HepG2 (cell line): ENCODE measurements around the gene IFI30. TPM values are rescaled to one million over a fixed set of nuclear protein-coding genes. Genes with fewer than 3 reads are reported as not detected.

Source experiments
- ATAC-seq: fragments of 200-7000 bp; cut with Tn5 transposase; 3 replicates; pipeline ENCODE4 v1.9.1; 2020; ENCODE audit warnings: mild to moderate bottlenecking, moderate library complexity
- BruUV-seq: library from RNA; stranded (reverse); fragments of 400-500 nt; replicated peaks from 2 replicates; lab custom pipeline; 2021; lab: Mats Ljungman, UMichigan
- CTCF ChIA-PET: fragments of 300-600 bp; formaldehyde crosslinking; extraction: SDS; loops from one replicate; lab custom pipeline; 2021; ENCODE audit warnings: low total read pairs, inconsistent platforms, low intra/inter-chr PET ratio; lab: Yijun Ruan, JAX
- POLR2A ChIA-PET: fragments of 350-600 bp; sonication (Branson Sonifier 250); formaldehyde crosslinking; loops from one replicate; lab custom pipeline; 2020; ENCODE audit warnings: antibody characterized with exemption, inconsistent platforms; lab: Yijun Ruan, JAX
- DNase-seq: peaks from one replicate; pipeline ENCODE4 v3.0.0-alpha.2; 2015; ENCODE audit warnings: low spot score
- FAIRE-seq: peaks from 3 replicates; lab custom pipeline; 2011; peaks lifted over from hg19 to GRCh38; lab: Jason Lieb, UNC
- H2AFZ ChIP-seq: one replicate; pipeline ENCODE4 v1.6.1; 2011; ENCODE audit warnings: low read length, inconsistent platforms
- H3K27ac ChIP-seq: fragments of 300-600 bp; 3 replicates; pipeline ENCODE4 v1.8.0; 2011; ENCODE audit warnings: mixed run types, mild to moderate bottlenecking, mixed read lengths, low read length, inconsistent platforms; ENCODE audit not compliant: insufficient read depth; ENCODE audit errors: extremely low read length
- H3K27me3 ChIP-seq, 2 experiments: fragments of 200-600 bp in 1 of 2; 2 replicates in 1 of 2; 3 replicates in 1 of 2; pipeline versions ENCODE4 v1.6.0 to v1.8.0; 2011; ENCODE audit warnings: low read length in 2 of 2, mild to moderate bottlenecking in 2 of 2, moderate library complexity in 2 of 2, inconsistent platforms in 1 of 2; ENCODE audit not compliant: insufficient read depth in 2 of 2, control insufficient read depth in 1 of 2
- H3K36me3 ChIP-seq, 2 experiments: fragments of 200-600 bp in 1 of 2; replicated peaks in 1 of 2; 2 replicates in 1 of 2; 3 replicates in 1 of 2; pipeline versions ENCODE4 v1.5.1 to v1.8.0; 2011; ENCODE audit warnings: low read length in 2 of 2, inconsistent platforms in 1 of 2; ENCODE audit not compliant: insufficient read depth in 2 of 2, control insufficient read depth in 1 of 2
- H3K4me1 ChIP-seq: 2 replicates; pipeline ENCODE4 v1.5.1; 2012; ENCODE audit warnings: low read length, inconsistent platforms; ENCODE audit not compliant: insufficient read depth
- H3K4me2 ChIP-seq: 2 replicates; pipeline ENCODE4 v1.6.0; 2011; ENCODE audit warnings: low read depth, low read length, inconsistent platforms
- H3K4me3 ChIP-seq, 3 experiments: fragments of 200-600 bp in 1 of 3; sonication (generic), shearing (Covaris generic) in 1 of 3; replicated peaks in 1 of 3; 2 replicates each; pipeline ENCODE4 v1.5.1; 2011 to 2016; ENCODE audit warnings: low read length in 3 of 3, inconsistent platforms in 2 of 3, low read depth in 2 of 3, mild to moderate bottlenecking in 2 of 3, control low read depth in 1 of 3, mixed read lengths in 1 of 3; ENCODE audit not compliant: insufficient read depth in 1 of 3
- H3K79me2 ChIP-seq: one replicate; pipeline ENCODE4 v1.6.1; 2011; ENCODE audit warnings: low read length, inconsistent platforms; ENCODE audit not compliant: insufficient read depth
- H3K9ac ChIP-seq: 2 replicates; pipeline ENCODE4 v1.6.0; 2011; ENCODE audit warnings: mild to moderate bottlenecking, low read depth, low read length, inconsistent platforms; ENCODE audit not compliant: insufficient read depth
- H3K9me3 ChIP-seq: 2 replicates; pipeline ENCODE4 v1.5.1; 2012; ENCODE audit warnings: mild to moderate bottlenecking, low read length
- H4K20me1 ChIP-seq: 2 replicates; pipeline ENCODE4 v1.6.0; 2011; ENCODE audit warnings: inconsistent platforms, mild to moderate bottlenecking, low read length, moderate library complexity; ENCODE audit not compliant: insufficient read depth
- ARNT2 ChIP-seq: sonication (generic); formaldehyde crosslinking; IDR thresholded peaks from 2 replicates; pipeline ENCODE4 v1.8.0; 2022; ENCODE audit warnings: mild to moderate bottlenecking, low read depth, missing genetic modification reagents, moderate library complexity
- FOXP1 ChIP-seq, 2 experiments: fragments of 450-650 bp in 1 of 2; IDR thresholded peaks; 2 replicates each; pipeline ENCODE4 v1.6.1; 2017 to 2018; ENCODE audit warnings: antibody characterized with exemption in 1 of 2
- MAFK ChIP-seq, 2 experiments: IDR thresholded peaks in 1 of 2; conservative IDR thresholded peaks in 1 of 2; 2 replicates each; pipeline ENCODE4 v1.6.1; 2011; ENCODE audit warnings: improper control_type of control experiment in 2 of 2, low read length in 2 of 2
- PCBP1 ChIP-seq: fragments of 200-400 bp; formaldehyde crosslinking; IDR thresholded peaks from 2 replicates; pipeline ENCODE4 v1.6.1; 2017; ENCODE audit warnings: mild to moderate bottlenecking, low read depth, low read length, borderline replicate concordance
- PRMT3 ChIP-seq: sonication (generic); formaldehyde crosslinking; IDR thresholded peaks from 2 replicates; pipeline ENCODE4 v1.8.1; 2022; ENCODE audit warnings: low read depth, mild to moderate bottlenecking, moderate library complexity, missing genetic modification reagents, borderline replicate concordance
- ZFP41 ChIP-seq: sonication (generic); formaldehyde crosslinking; IDR thresholded peaks from 2 replicates; pipeline ENCODE4 v1.4.0; 2020; ENCODE audit warnings: mild to moderate bottlenecking, missing genetic modification reagents, borderline replicate concordance
- ZNF773 ChIP-seq: sonication (generic); formaldehyde crosslinking; IDR thresholded peaks from 2 replicates; pipeline ENCODE4 v1.4.0; 2020; ENCODE audit warnings: missing genetic modification reagents, borderline replicate concordance
- WGBS: methylation state at CpG from one replicate; pipeline ENCODE4 v1.1.6; 2017; ENCODE audit warnings: low lambda C conversion rate; 5-methylcytosine and 5-hydroxymethylcytosine counted together
- in situ Hi-C: cut with HindIII; loops from 2 replicates; pipeline ENCODE4 v1.10.0; 2017; ENCODE audit warnings: low pct_unique_long_range_greater_than_20kb; ENCODE audit not compliant: extremely low pct_ligation_motif_present
- intact Hi-C: fragments of 100-400 bp; cut with micrococcal nuclease; formaldehyde crosslinking; loops from one replicate; pipeline ENCODE4 v1.10.0; 2022; ENCODE audit not compliant: unreplicated experiment
- polyA plus RNA-seq, 8 experiments: library from polyadenylated mRNA; depleted of rRNA in 3 of 8; stranded (reverse) in 7 of 8; unstranded in 1 of 8; fragments of >200 nt; fragmentation: Illumina TruSeq in 4 of 8; extraction: Trizol in 4 of 8; gene quantifications; 2 replicates each; pipeline versions ENCODE4 v1.2.1 to v1.2.3, GENCODE V29; 2011 to 2016; ENCODE audit warnings: low read depth in 4 of 8, missing spikeins in 1 of 8, mixed read lengths in 1 of 8; ENCODE audit not compliant: insufficient read depth in 1 of 8
- total RNA-seq, 5 experiments: library from RNA; depleted of rRNA; stranded (reverse); fragments of >200 nt; fragmentation: Illumina TruSeq; extraction: Trizol; gene quantifications; 2 replicates each; pipeline ENCODE4 v1.2.3, GENCODE V29; 2016; ENCODE audit warnings: low read depth in 1 of 5

IFI30 gene
- total and polyA plus RNA-seq, 2 of the 13 experiments (the other 11 are each of a cell fraction or from before 2014, with no cell fraction given) = 25.0 to 79.4 TPM

GRCh38 chr19:18173054-18173571 lies 500 bp upstream of the IFI30 start:
- intact Hi-C loops (no loop called here), in situ Hi-C loops (loop anchor here (10.0 kb wide), 1 partner anchor 168 kb away; the partner anchor contains the start of gene ARRDC2)
- FAIRE-seq (no peak), DNase-seq (no peak), ATAC-seq (no peak)
- CTCF ChIA-PET = no interaction called here
- Histone ChIP-seq H3K4me1 (peaks cover 14% of the 10 kb centered on the region), H3K27ac (peak overlapping the region; percentile 62), H3K79me2 (no peaks in the 10 kb centered on the region), H2AFZ (no peak overlapping the region), H3K9ac (no peak overlapping the region), H3K4me3 (peak overlapping the region in 1 of 3 experiments; percentile 80; a peak in 1 of 6 replicates), H3K4me2 (peak overlapping the region; percentile 77), H3K9me3 (no peaks in the 10 kb centered on the region), H3K36me3 (peaks cover 4 to 18% of the 10 kb centered on the region in 2 experiments; a peak in 4 of 5 replicates), H3K27me3 (no peaks in the 10 kb centered on the region), H4K20me1 (0 out of 2 replicates have a peak, but pooled peaks cover 3% of the 10 kb centered on the region)
- POLR2A ChIA-PET = interaction anchor here (0.9 kb wide), 1 partner anchor 14 kb away, joined by 3 read pairs; no protein-coding TSS in a partner anchor
- 81% methylated on average over 18 of the region's 18 CpGs for WGBS
- TF ChIP-seq MAFK (conservative IDR thresholded peaks at IDR 0.05 in 1 of 2, IDR thresholded peaks at IDR 0.05 in 1 of 2; ENCODE audit: low read length in 2 of 2) (no peak), ZNF773 (CRISPR knock-in tag) (no peak), ARNT2 (CRISPR knock-in tag) (0 out of 2 replicates have a peak, but pooled peaks have one; percentile 10), ZFP41 (CRISPR knock-in tag) (no peak), PRMT3 (CRISPR knock-in tag) (0 out of 2 replicates have a peak, but pooled peaks have one; percentile 21), PCBP1 (0 out of 2 replicates have a peak, but pooled peaks have one; percentile 19), FOXP1 (IDR thresholded peaks at IDR 0.05) (no peak), FOXP1 (CRISPR knock-in tag; IDR thresholded peaks at IDR 0.05) (no peak)
- no TSS peak for BruUV-seq
